ENCODE results near the gene CRMP1. TPM values are rescaled to one million over a fixed set of nuclear protein-coding genes. Genes with fewer than 3 reads are reported as not detected.
"Not testable (repeated sequence)": the region's sequence is repeated elsewhere in the genome, so short reads cannot be mapped to it uniquely, and the experiment has no call there.

CRMP1 gene
- total RNA-seq, 4 donors from 2014 or later, result 0.63 to 3.0 (median 0.81) TPM; not detected in 1

DNA sequence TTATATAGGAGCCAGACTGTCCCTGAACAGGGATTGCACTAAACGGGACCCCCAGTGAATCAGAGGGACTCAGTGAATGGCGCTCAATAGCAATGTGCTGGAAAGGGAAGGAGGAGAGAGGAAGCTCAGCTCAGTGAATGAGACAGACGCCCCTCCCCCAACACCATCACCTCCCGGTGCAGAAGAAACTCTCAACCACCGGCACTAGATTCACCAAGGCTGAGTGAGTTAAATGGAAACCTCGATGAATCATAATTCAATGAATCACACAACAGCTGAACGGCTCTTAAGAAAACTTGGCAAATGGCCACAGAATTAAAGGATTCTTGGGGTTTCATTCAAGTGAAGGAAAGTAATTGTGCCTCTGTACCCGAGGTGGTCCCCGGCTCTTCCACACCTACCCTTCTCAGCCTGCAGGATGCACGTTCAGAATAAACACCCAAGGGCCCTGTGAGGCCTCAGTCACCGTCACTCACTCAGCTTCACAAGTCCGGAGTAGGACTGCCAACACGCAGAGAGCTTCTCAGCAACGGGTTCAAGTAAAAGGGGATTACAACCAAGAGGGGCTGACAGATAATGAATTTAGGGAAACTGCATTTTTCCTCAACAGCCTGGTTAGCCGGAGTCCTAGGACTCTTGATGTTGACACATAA, 29.3 kb downstream of the CRMP1 start:
- intact Hi-C loops (cut with DNase I), result no loop called here
- no peaks in the 10 kb centered on the region for H3K27me3 ChIP-seq
- H3K9me3 ChIP-seq, result no peaks in the 10 kb centered on the region
- H3K36me3 ChIP-seq, result no peaks in the 10 kb centered on the region
- no peak for DNase-seq
- WGBS, 2 donors, result 36 to 47% methylated on average over 15 of the region's 15 CpGs
- H3K4me3 ChIP-seq (replicated peaks in 1 of 3), result no peak overlapping the region
- no peak overlapping the region for H3K27ac ChIP-seq
- TF ChIP-seq POLR2A (IDR thresholded peaks at IDR 0.05), result no peak
- TF ChIP-seq CTCF (IDR thresholded peaks at IDR 0.05), result no peak
- H3K4me1 ChIP-seq, result no peaks in the 10 kb centered on the region

DNA sequence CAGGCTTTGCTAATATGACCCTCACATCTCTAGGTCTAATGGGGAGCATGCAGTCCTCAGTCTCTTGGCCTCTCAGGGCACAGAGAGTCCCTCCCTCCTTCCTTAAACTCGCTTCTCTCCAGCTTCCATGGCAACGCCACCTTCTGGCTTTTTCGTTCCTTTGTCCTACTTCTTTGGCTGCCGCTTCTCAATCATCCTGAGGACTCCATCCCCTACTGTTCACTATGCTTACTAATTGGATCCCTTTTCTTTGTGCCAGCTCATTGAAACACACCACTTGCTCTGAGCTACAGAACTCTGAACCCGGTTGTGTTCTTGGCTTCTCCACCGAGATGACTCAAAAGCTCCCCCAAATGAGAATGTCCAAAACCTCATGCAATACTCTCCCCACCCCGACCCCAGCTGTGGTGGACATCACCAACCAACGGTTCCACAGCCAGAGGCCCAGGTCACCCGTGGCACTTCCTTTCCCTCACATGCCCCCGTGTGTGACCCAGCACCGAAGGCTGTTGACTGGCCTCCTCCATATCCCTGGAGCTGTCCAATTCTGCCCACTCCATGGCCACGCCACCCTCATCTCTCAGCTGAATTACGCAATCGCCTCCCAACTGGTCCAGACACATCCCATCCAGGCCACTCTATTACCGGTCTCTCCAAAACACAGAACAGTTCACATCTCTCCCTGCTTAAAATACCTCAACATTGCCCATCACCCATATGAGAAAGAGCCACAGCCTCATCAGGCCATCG, 34.7 kb downstream of the CRMP1 start:
- no peaks in the 10 kb centered on the region for H3K9me3 ChIP-seq
- H3K4me1 ChIP-seq, result no peaks in the 10 kb centered on the region
- TF ChIP-seq CTCF (IDR thresholded peaks at IDR 0.05) (no peak), POLR2A (IDR thresholded peaks at IDR 0.05) (no peak)
- no peaks in the 10 kb centered on the region for H3K36me3 ChIP-seq
- no peaks in the 10 kb centered on the region for H3K27me3 ChIP-seq
- intact Hi-C loops (cut with DNase I), result no loop called here
- no peak overlapping the region for H3K4me3 ChIP-seq (replicated peaks in 1 of 3)
- no peak overlapping the region for H3K27ac ChIP-seq
- 80 to 82% methylated on average over 16 of the region's 16 CpGs for WGBS, 2 donors
- no peak for DNase-seq

- 84 to 85% methylated on average over 2 of the region's 2 CpGs for WGBS, 2 donors
- no peaks in the 10 kb centered on the region for H3K9me3 ChIP-seq
- no peak overlapping the region for H3K4me3 ChIP-seq (replicated peaks in 1 of 3)
- no peak overlapping the region for H3K27ac ChIP-seq
- intact Hi-C loops (cut with DNase I), result no loop called here
- no peaks in the 10 kb centered on the region for H3K36me3 ChIP-seq
- H3K27me3 ChIP-seq, result no peaks in the 10 kb centered on the region
- TF ChIP-seq CTCF (IDR thresholded peaks at IDR 0.05), result no peak
- TF ChIP-seq POLR2A (IDR thresholded peaks at IDR 0.05), result no peak
- H3K4me1 ChIP-seq, result no peaks in the 10 kb centered on the region
- DNase-seq, result no peak
These were observed 35.7 kb downstream of the CRMP1 start for GRCh38 chr4:5857199-5857598.

DNA sequence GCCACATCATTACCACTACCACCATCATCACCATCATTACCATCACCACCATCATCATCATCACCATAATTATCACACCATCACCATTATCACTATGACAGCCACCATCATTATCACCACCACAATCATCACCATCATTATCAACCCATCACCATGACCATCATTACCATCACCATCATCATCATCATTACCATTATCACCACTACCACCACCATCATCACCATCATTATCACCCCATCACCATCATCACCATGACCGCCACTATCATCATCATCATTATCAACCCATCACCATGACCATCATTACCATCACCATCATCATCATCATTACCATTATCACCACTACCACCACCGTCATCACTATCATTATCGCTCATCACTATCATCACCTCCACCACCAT, 36.5 kb downstream of the CRMP1 start:
- H3K27me3 ChIP-seq, result not testable (repeated sequence)

GRCh38 chr4:5854929-5855328, 38.0 kb downstream of the CRMP1 start:
- Histone ChIP-seq H3K4me3 (replicated peaks in 1 of 3) (no peak overlapping the region), H3K27me3 (no peaks in the 10 kb centered on the region), H3K36me3 (no peaks in the 10 kb centered on the region), H3K4me1 (no peaks in the 10 kb centered on the region), H3K27ac (no peak overlapping the region), H3K9me3 (no peaks in the 10 kb centered on the region)
- TF ChIP-seq CTCF (IDR thresholded peaks at IDR 0.05), result no peak
- no peak for TF ChIP-seq POLR2A (IDR thresholded peaks at IDR 0.05)
- intact Hi-C loops (cut with DNase I), result no loop called here
- DNase-seq, result no peak
- WGBS, 2 donors, result 91 to 95% methylated on average over 3 of the region's 3 CpGs

More for the DNA sequence above, 36.5 kb downstream of the CRMP1 start:
- DNase-seq; H3K9me3 ChIP-seq; intact Hi-C loops (cut with DNase I); H3K4me3 ChIP-seq (replicated peaks in 1 of 3); H3K4me1 ChIP-seq; H3K27ac ChIP-seq; H3K36me3 ChIP-seq: not testable (repeated sequence)
- 95 to 96% methylated on average over 3 of the region's 3 CpGs for WGBS, 2 donors

Measured in thyroid gland (tissue), 4 donors.